ENCODE measurements around the gene RUSF1. TPM values are rescaled to one million over a fixed set of nuclear protein-coding genes. Genes with fewer than 3 reads are reported as not detected.

Gene RUSF1
- total RNA-seq, 1 experiment from 2014 or later, result 33.3 TPM

DNA sequence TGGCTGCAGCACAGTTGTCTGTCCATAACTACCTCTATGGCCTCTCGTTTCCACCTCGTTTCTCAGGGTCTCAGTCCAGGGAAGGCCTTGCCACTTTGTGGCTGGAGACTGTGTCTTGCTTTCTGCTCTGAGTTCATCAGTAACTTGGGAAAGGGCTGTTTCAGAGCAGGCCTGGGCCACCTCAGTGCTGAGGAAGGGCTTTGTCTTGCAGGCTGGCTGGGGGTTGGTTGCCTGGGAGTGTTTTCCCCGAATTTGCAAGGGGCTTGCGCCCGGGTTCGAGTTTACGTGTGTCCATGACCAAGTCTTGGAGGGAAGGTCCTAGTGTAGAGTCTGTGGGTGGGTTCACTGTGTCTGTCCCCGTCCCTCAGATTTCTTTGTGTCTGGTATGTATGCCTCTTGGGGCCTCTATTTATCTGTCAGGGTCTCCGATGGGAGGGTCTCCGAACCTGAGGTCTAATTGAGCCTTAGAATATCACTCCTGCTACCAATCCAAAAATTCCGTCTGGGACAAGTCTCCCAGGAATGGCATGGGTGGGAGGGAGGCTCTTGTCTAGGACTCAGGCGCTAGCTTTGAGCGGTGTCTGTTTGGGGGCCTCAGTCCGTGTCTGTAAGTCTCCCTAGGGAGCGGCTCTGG lies 36.8 kb downstream of the RUSF1 start:
- DNase-seq (ENCODE audit: low read depth), result no peak

DNA sequence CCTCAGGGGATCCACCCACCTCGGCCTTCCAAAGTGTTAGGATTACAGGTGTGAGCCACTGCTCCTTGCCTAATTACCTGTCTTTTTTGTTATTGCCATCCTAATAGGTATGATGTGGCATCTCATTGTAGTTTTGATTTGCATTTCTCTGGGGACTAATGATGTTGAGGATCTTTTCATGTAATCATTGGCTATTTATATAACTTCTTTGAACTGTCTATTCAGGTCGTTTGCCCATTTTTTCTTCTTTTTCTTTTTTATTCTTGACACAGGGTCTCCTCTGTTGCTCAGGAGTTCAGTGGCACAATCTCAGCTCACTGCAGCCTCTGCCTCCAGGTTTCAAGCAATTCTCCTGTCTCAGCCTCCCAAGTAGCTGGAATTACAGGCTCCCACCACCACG lies 37.6 kb downstream of the RUSF1 start:
- no peak for DNase-seq (ENCODE audit: low read depth)

DNA sequence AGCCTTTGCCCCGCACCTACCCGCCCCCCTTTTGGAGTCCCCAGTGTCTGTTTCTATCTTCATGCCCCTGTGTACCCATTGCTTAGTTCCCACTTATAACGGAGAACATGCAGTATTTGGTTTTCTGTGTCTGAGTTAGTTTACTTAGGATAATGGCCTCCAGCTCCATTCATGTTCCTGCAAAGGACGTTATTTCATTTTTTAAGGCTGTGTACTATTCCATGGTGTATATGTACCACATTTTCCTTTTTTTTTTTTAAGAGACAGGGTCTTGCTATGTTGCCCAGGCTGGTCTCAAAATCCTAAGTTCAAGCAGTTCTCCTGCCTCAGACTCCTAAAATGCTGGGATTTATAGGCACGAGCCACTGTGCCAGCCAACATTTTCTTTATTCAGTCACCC lies 40.3 kb downstream of the RUSF1 start:
- no peak for DNase-seq (ENCODE audit: low read depth)

DNA sequence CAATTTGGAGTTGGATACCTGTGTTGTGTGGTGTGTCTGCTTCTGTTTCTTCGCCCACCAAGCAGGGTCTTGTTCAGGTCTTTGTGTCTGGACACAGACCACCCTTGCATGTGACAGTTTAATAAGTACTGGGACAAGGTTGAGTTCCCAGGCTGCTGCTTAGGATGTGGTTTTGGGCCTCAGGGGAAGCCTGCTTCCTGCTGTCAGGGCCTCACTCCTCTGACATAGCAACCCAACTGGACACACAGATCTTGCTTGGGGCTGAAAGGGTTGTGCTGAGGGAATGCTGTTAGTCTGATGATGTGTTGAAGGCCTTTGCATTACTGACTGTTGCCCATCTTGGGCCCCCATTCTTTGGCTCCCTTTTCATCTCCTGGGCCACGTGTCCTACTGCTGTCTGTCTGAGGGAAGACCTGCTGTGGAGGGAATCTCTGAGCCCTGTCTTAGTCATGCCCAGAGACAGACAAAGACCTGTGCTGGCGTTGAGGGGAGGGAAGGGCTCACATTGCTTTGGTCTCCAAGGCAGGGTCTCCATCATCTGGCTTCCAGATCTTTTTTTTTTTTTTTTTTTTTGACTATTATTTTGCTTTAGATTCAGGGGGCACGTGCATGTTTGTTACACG lies 40.9 kb downstream of the RUSF1 start:
- DNase-seq (ENCODE audit: low read depth), result peak; percentile 55

DNA sequence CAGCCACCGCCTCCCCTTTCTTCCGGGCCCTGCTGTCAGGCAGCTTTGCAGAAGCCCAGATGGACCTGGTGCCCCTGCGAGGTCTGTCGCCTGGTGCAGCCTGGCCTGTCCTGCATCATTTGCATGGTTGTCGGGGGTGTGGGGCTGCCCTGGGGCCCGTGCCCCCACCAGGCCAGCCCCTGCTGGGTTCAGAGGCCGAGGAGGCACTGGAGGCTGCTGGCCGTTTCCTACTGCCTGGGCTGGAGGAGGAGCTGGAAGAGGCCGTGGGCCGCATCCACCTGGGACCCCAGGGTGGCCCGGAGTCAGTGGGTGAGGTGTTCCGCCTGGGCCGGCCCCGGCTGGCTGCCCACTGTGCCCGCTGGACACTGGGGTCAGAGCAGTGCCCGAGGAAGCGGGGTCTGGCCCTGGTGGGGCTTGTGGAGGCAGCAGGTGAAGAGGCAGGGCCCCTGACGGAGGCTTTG lies 41.8 kb downstream of the RUSF1 start:
- DNase-seq (ENCODE audit: low read depth), result no peak

- DNase-seq (ENCODE audit: low read depth), result no peak
Observed at GRCh38 chr16:31465788-31466370, 42.3 kb downstream of the RUSF1 start.

- DNase-seq (ENCODE audit: low read depth), result no peak
Observed at GRCh38 chr16:31464781-31465260, 43.4 kb downstream of the RUSF1 start.

DNA sequence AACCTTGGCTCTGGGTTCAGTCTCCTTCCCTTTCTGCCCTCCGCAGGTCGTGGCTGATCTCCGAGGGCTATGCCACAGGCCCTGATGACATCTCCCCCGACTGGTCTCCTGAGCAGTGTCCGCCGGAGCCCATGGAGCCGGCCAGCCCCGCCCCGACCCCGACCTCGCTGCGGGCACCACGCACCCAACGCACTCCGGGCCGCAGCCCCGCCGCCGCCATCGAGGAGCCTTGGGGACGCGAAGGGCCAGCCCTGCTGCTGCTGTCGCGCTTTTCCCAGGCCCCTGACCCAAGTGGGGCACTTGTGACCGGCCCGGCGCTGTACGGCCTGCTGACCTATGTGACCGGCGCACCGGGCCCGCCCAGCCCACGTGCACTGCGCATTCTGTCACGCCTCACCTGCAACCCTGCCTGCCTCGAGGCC lies 43.8 kb downstream of the RUSF1 start:
- DNase-seq (ENCODE audit: low read depth), result no peak

- DNase-seq (ENCODE audit: low read depth), result no peak
Observed at GRCh38 chr16:31461921-31462804, 46.0 kb downstream of the RUSF1 start.

GRCh38 chr16:31461201-31461920 lies 46.8 kb downstream of the RUSF1 start:
- DNase-seq (ENCODE audit: low read depth), result no peak

DNA sequence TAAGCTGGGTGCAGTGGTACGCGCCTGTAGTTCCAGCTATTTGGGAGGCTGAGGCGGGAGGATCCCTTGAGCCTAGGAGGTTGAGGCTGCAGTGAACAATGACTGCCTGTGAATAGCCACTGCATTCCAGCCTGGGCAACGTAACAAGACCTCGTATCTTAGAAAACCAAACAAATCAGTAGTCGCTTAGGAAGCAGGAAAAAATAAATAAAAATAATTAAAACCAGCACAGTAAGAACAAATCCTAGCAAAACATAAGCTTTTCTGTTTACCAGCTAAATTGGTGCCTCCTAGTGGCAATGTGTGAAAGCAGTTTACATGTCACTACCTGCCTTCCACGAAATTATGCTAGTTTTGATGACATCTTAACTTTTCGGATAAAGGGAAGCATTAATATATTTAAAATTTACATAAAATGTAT lies 47.6 kb downstream of the RUSF1 start:
- DNase-seq (ENCODE audit: low read depth), result no peak

DNA sequence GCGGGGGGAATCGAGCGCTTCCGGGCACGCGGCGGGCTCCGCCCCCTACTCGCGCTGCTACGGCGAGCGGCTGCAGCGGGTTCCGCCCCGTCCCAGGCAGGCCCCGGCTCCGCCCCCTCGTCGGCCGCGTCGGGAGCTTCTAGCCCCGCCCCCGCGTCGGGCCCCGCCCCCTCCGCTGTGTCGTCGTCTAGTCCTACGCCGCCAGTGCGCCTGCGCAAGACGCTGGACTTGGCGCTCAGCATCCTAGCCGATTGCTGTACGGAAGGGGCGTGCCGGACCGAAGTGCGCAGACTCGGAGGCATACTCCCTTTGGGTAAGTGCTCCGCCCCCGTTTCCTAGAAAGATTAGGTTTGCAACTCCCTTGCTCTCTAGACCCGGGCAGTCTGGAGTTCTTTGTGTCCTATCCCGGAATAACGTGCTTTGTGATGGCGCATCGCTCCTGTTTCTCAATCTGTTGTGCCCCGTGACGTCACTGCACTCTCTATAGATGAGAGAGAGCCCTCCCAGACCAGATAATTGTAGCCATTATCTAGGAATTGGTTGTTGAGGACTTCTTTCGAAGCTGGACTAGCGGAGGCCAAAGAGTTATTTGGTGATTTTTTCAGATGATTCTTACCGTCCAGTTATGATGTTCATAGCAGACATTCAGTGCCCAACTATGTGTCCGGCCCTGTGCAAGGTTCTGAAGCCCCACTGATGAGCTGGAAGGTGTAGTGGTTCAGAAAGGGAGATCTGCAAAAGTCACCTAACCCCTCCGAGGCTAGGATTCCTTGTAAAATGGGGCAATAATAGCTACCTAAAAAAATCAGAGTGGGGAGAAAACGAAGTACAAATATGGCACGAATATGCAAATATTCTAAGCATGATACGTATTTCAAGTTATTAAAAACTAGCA lies 48.3 kb downstream of the RUSF1 start:
- peak; percentile 99 for DNase-seq (ENCODE audit: low read depth)

DNA sequence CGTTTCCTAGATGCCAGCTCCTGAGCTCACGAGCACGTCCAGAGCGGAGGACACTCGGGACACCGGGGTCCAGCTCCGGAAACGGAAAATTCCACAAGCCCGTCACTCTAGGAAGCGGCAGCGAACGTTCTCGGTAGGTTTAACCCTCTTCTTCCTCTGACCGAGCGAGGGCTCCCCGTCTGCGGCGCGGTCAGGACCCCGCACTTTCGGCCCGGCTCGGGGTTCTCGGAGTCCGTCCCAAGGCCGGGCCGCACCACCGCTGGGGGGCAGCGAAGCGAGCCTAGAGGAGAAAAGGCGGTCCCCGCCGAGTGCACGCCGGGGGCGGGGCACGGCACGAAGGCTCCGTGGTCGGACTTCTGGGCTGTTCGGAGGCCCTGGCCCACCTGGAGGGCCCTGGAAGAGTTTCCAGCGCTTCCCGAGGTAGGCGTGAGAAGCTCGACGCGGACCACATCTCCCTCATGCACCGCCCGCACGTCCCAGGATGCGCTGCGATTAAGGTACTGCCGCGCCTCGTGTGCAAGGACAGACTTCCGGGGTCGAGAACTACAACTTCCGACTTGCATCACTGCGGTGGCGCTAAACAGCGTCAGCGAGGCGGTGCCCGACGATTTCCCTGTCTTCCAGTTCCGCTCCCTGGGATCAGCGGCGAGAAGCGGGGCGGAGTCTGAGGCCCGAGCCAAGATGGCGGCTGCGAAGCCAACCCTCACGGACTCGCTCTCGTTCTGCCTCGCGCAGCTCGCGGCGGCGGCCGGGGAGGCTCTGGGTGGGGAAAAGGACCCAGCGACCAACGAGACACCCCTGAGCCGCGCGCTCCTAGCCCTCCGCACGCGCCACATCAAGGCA lies 49.1 kb downstream of the RUSF1 start, which contains the start of gene ARMC5:
Gene ARMC5 (plus strand): TSS at position 658 of the 843 bp plus-strand sequence. CDS start 24 bp downstream, at position 682.
- peak; percentile 98 for DNase-seq (ENCODE audit: low read depth)

DNA sequence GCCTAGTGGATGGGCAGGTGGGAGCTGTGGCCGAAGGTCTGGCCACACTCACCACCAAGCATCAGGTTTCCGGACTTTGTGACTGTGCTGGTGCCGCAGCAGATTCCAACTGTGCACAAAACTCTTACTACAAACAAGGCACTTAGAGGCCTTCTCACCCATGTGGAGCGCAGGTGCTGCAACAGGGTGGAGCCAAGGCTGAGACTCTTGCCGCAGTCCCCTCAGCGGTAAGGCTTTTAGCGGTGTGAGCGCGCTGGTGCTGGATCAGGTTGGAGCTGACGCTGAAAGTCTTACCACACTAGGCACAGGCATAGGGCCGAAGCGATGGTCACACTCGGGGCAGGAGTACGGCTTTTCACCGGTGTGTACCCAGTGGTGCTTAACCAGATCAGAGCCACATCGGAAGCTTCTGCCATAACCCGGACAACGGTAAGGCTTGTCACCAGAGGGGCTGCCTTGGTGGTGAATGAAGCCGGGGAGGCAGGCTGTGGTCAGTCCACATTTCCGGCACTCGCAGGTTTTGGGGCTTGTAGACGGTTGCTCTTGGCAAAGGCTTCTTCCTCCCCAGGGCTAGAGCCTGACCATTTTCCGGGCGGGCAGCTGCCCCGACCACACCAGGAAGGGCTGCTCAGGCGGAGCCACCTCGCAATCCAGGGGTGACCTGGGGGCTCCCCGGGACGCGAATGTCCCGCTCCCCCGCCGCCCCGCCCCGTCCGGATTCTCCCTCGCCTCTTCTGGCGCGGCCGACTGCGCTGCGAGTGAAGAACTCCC lies 49.9 kb downstream of the RUSF1 start:
- peak; percentile 60 for DNase-seq (ENCODE audit: low read depth)

- no peak for DNase-seq (ENCODE audit: low read depth)
Observed at GRCh38 chr16:31456988-31457360, 51.2 kb downstream of the RUSF1 start.

- DNase-seq (ENCODE audit: low read depth), result no peak
Observed at GRCh38 chr16:31455601-31456314, 52.4 kb downstream of the RUSF1 start.

GRCh38 chr16:31453255-31454204 lies 54.7 kb downstream of the RUSF1 start:
- peak; percentile 36 for DNase-seq (ENCODE audit: low read depth)
